Dermis blood vessel endothelial cell (primary cell): ENCODE measurements around the gene CSAD. TPM values are rescaled to one million over a fixed set of nuclear protein-coding genes. Genes with fewer than 3 reads are reported as not detected.
A peak's percentile ranks its signal among the peaks of the same experiment; 100 is the strongest.

Source experiments
- DNase-seq: peaks from one replicate; pipeline ENCODE4 v3.0.0; 2010
- total RNA-seq: library from RNA; depleted of rRNA; stranded (reverse); fragments of >200 nt; gene quantifications from 2 replicates; pipeline ENCODE4 v1.2.3, GENCODE V29; 2014

The CSAD gene
- total RNA-seq, 1 donor from 2014 or later = 6.5 TPM

- no peak for DNase-seq
Measured at GRCh38 chr12:53199700-53200099, 19.0 kb upstream of the CSAD start.

DNA sequence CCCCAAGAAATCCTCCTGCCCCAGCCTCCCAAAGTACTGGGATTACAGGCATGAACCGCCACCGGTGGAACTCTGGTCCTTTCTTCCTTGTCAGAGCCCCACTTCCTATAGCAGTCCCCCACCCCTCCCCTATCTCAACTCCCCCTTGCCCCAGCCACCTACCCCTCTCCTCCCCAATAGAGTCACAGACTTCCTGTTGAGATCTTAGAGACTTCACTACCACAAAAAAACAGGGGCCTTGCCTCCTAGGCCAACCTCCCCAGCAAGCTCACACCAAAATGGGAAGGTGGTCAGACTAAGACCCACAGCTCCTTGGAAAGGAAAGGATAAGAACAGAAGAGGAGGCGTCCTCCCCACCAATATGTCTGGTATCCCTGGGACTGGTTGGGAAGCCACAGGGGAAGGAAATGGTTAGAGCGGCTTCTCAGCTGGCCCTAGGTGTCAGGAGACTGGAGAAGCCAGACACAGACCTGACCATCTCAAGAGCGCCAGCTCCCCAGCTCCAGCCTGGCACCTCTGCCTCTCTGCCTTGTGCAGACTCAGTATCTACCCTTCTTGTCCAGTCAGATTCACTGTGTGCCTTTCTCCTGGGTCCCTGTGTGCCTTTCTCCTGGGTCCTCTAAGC, 17.9 kb upstream of the CSAD start:
- DNase-seq = no peak

DNA sequence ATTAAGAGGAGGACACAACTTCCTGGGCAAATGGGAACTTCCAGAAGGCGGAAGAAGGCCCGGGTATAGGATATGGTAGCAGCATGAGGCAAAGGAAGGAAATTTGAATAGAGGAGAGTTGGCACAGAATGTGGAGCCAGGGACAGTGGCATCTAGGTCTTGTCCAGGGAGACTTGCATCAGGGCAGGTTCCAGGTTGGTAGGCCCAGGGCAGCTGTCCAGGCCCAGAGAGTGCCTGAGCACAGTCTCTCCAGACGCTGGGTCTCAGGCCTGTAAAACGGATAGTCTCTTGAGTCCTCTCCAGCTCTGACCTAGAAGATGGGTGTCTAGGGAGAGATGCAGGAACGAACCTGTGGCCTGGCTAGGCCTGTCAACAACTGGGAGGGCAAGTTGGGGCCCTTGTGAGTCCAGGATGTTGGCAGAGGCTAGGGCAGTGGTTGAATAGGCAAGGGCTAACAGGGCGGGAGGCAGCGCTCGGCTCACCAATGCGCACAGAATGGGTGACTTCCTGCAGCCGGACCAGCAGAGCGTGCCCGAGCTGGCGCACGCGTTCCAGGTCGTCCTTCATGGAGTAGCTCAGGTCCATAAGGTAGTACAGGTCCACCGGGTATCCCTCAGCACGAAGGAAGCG, 16.4 kb upstream of the CSAD start:
- no peak for DNase-seq

- DNase-seq = no peak
Measured at GRCh38 chr12:53196486-53196885, 15.8 kb upstream of the CSAD start.

DNA sequence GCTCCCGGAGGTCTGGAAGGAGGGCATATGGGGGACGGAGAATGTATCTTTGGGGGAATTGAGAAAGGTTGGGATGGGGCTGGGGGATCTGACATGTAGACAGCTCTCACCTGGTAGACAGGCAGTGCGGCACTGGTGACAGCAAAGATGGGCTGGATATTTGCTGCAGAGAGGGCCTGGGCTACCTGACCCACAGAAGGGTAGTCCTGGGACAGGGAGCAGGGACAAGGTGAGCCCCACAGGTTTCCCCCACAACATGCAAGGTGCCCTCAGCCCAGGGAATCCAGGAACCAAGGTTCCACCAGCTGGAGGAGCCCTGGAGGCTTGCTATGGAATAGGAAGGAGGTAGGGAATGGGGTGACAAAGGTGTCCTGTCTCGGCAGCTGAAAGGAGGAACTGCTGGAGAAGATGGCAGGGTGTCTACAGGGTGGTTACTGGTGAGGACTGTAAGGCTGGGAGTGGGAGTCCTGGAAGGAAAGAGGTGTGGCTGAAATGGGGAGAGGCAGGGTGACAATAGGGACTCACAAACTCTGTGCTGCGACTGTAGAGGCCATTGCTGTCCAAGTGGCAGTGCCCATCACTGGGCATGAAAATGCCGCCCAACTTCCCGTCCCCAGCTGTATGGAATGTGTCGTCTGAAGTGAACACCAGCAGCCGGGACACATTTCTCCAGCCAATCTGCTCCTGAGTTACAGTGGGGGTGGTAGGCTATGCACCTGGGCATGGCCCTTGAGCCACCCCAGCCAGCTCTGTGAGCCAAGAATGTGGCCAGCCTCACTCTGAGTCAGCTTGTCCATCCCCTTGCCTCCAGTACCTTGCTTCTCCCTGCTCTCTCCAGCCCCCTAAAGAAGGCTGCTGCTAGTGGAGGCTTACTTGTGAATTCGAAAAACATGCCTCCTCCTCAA, 15.0 kb upstream of the CSAD start:
- no peak for DNase-seq

DNA sequence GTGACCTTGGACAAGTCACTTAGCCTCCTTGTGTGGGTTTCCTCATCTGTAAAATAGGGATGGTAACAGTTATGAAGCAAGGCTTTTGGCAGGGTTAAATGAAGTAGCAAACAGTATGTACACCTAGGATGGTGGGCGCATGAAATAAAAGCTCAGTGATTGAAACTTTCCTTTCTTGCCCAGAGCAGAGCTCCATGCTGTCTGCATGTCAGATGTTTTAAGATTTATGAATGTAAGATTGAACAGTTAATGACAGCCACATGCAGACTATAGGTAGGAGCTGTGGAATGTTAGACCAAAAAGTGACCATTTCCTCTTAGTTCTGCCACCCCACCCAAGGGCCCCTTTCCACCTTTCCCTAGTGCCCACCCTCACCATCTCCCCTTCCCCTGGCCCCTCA, 14.2 kb upstream of the CSAD start:
- no peak for DNase-seq

GRCh38 chr12:53193985-53194716, 13.4 kb upstream of the CSAD start:
- DNase-seq = no peak

DNA sequence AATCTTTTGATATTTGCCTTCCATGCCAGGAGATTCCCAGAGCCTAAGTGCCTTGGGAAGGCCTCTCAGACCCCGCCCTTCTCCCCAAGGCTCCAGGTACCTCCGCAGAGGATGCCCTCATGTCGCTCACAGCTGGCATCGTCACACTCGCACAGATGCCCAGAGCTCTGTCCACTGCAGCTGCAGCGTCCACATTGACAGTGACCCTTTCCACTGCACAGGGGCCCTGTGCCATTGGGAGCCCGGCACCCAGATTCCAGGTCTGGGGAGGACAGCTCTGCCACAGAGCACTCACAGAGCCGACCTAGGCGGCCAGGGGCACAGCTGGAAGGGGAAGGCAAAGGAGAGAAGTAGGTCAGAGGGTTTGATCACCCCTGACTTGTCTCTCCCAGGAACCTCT, 12.3 kb upstream of the CSAD start:
- no peak for DNase-seq

GRCh38 chr12:53192531-53193021, 11.9 kb upstream of the CSAD start:
- DNase-seq = no peak

GRCh38 chr12:53191885-53192530, 11.3 kb upstream of the CSAD start:
- no peak for DNase-seq

GRCh38 chr12:53191096-53191884, 10.6 kb upstream of the CSAD start:
- DNase-seq = no peak

- peak; percentile 69 for DNase-seq
Measured at GRCh38 chr12:53190108-53190729, 9.5 kb upstream of the CSAD start.

- no peak for DNase-seq
Measured at GRCh38 chr12:53187145-53187899, 6.6 kb upstream of the CSAD start.

DNA sequence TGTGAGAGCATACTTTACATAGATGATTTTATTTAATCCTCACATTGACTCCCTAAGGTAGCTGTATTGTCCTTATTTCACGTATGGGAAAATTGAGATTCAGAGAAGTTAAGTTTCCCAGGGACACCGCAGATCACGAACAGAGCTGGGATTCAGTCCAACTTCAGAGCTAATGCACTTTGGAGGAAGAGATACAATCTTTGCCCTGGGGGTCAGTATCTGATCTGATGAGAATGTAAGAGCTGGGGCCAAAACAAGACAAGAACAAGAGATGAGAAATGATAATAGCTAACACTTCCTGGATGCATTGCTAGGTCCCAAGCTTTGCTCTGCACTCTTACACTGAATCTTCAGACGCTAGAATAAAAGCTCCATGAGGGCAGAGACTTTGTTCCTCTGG, 6.0 kb upstream of the CSAD start:
- DNase-seq = no peak

DNA sequence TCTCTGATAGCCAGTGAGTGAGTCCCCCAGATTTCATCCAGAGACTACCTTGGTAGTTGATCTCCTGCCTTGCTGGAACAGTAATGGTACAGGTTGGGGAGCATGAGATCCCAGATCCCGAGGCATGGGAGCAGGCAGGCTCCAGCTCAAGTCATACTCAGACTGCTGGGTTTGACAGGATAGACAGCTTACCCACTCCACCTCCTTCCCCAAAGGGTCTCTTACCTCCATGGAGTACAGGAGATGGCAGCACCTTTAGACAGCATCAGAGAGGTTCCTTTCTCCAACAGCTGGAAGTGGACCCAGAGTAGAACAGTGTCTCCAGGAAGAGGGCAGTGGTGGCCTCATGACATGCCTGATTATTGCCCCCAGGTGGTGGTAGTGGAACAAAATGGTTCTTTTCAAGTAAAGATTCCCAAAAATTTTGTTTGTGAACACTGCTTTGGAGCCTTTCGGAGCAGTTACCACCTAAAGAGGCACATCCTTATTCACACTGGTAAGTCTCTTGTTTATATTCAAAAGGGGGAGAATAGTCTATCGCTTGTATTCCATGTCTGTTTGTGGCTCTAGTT, 4.9 kb upstream of the CSAD start:
- no peak for DNase-seq

DNA sequence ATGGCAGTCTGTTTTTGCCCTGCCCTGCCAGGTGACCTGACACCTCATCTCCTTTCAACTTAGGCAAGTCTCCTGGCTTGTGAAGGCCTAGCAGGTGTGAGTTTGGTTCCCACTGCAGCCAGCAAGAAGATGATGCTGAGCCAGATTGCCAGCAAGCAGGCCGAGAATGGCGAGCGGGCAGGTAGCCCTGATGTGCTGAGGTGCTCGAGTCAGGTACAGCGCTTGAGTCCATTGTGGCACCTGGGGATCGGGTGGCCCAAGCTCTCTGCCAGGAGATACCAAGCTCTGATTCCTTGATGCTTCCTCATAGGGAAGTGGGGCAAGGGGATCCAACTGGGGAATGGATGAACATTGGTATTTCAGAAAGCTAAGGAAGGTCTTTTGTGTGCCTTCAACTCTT, 4.1 kb upstream of the CSAD start:
- DNase-seq = no peak

DNA sequence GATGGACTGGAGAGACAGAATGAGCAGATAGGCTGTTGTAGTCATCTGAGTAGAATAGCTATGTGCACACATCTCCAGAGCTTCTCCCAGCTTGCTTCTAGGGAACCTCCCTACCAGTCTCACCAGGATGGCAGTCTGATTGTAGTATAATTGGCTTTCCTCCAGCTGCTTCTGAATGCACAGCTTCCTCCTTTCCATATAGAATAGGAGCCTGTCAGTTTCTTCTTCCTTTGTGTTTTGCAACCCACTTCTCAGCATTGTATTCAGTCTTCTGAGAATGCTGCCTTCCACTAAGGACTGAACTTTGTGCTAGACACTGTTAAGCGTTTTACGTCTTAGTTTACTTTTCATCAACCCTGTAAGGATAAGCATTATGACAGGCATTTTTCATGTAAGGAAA, 2.2 kb upstream of the CSAD start:
- peak; percentile 27 for DNase-seq

DNA sequence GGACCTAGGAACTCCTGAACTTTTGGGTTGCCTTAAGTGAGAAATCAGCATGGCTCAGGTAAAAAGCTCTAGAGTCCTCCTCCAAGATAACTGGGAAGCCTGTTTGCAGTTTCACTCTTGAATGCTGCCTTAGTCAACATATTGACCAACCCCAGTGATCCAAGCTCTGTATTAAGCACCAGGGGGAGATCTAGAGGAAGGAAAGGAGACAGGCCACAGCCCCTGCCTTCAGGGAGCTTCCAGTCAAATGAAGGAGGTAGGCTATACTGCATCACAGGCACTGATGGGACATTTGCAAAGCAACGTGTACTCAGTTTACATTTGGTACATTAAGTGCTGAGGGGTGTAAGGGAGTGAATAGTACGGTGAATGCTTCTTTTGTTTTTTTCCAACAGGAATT, 1.2 kb upstream of the CSAD start:
- no peak for DNase-seq

GRCh38 chr12:53180931-53181645, 363 bp upstream of the CSAD start:
- peak; percentile 86 for DNase-seq
